Subcutaneous adipose tissue (tissue), 4 donors: ENCODE measurements around the gene LTBP3. TPM values are rescaled to one million over a fixed set of nuclear protein-coding genes. Genes with fewer than 3 reads are reported as not detected.

Experiments
- total RNA-seq, 4 donors: library from RNA; depleted of rRNA; stranded (reverse); fragments of >200 nt; gene quantifications; one replicate each; pipeline ENCODE4 v1.1.0, GENCODE V29; 2016
- TF ChIP-seq, protein P1 (sequence below): fragments of 450-650 bp; IDR thresholded peaks from one replicate; pipeline ENCODE4 v1.5.1; 2016; ENCODE audit warnings: low read depth, mild to moderate bottlenecking, control low read depth, antibody characterized with exemption, moderate library complexity

Gene LTBP3
- total RNA-seq, 4 donors from 2014 or later = 24.8 to 81.3 (median 77.3) TPM

GRCh38 chr11:65596520-65596919, 38.4 kb upstream of the LTBP3 start:
- TF ChIP-seq, protein P1, sequence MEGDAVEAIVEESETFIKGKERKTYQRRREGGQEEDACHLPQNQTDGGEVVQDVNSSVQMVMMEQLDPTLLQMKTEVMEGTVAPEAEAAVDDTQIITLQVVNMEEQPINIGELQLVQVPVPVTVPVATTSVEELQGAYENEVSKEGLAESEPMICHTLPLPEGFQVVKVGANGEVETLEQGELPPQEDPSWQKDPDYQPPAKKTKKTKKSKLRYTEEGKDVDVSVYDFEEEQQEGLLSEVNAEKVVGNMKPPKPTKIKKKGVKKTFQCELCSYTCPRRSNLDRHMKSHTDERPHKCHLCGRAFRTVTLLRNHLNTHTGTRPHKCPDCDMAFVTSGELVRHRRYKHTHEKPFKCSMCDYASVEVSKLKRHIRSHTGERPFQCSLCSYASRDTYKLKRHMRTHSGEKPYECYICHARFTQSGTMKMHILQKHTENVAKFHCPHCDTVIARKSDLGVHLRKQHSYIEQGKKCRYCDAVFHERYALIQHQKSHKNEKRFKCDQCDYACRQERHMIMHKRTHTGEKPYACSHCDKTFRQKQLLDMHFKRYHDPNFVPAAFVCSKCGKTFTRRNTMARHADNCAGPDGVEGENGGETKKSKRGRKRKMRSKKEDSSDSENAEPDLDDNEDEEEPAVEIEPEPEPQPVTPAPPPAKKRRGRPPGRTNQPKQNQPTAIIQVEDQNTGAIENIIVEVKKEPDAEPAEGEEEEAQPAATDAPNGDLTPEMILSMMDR = no peak

- TF ChIP-seq, protein P1 = no peak
These were observed 37.6 kb upstream of the LTBP3 start, which contains the start of gene KCNK7 for GRCh38 chr11:65595543-65596281. KCNK7 (minus strand) TSS chr11:65595800; CDS start chr11:65595772, 28 bp downstream.

- TF ChIP-seq, protein P1 = no peak
These were observed 37.0 kb upstream of the LTBP3 start for GRCh38 chr11:65595131-65595530.

DNA sequence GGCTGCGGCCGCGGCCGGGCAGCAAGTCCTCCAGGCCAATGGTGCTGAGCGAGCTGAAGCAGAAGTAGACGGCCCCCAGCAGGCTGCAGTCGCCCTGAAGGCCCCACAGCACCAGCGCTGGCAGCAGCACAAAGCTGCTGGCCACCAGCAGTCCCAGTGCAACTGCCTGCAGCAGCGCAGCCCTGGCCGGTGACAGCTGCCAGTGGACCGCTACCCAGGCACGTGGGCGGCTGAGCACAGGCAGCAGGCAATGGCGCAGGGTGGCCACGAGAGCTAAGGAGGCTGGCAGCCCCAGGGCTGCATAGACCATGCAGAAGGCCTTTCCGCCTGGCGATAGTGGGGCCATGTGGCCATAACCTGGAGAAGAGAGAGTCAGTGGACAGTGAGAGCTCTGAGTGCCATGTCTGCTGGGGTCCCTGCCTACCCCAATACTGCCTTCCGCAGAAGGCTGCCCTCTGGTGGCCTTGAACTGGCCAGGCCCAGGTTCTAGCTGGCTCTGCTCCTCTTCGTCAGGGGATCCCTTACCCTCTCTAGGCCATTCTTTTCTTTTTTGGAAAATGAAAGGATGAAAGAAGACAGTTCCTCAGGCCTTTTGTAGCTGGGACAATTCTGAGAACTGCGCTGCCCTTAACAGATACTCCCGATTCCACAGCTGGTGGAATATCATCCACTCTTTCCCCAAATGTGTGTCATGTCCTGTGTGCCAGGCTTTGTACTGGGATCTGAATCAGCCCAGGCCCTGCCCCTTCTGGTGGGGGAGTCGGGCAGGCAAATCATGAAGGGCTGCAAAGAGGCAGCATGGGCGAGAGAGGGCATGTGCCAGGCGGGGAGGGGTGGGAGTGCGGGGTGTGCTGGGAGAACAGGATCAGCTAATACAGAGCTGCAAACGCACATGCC, 35.6 kb upstream of the LTBP3 start:
- TF ChIP-seq, protein P1 = no peak

DNA sequence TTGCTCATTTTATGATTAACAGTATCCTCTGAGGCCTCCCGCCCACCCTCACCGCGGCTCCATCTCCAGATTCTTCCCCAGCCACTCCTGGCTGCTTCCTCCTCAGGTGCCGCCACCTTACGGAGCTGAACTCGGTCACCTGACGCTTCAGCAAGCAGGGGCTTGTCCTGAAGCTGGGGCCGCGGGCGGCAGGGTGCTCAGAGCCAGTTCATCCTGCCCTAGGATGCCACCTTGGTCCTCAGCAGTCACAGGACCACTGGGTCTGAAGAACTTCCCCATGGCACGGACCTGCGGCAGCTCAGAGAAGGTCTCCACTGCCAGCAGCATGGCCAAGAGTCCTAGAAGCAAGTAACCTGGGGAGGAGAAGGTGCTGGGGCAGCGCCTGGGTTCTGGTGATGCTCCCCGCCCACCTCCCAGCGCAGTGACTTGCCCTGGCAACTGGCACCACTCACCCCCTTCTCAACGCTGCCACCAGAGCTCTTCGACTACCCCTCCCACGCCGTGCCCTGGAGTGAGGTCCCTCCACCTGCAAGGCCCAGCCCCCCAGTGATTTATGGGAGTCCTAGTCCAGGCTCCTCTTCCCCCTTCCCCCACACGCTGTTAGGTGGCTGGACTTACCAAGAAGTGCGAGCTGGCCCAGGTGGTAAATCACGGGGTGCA, 34.8 kb upstream of the LTBP3 start:
- TF ChIP-seq, protein P1 = no peak

DNA sequence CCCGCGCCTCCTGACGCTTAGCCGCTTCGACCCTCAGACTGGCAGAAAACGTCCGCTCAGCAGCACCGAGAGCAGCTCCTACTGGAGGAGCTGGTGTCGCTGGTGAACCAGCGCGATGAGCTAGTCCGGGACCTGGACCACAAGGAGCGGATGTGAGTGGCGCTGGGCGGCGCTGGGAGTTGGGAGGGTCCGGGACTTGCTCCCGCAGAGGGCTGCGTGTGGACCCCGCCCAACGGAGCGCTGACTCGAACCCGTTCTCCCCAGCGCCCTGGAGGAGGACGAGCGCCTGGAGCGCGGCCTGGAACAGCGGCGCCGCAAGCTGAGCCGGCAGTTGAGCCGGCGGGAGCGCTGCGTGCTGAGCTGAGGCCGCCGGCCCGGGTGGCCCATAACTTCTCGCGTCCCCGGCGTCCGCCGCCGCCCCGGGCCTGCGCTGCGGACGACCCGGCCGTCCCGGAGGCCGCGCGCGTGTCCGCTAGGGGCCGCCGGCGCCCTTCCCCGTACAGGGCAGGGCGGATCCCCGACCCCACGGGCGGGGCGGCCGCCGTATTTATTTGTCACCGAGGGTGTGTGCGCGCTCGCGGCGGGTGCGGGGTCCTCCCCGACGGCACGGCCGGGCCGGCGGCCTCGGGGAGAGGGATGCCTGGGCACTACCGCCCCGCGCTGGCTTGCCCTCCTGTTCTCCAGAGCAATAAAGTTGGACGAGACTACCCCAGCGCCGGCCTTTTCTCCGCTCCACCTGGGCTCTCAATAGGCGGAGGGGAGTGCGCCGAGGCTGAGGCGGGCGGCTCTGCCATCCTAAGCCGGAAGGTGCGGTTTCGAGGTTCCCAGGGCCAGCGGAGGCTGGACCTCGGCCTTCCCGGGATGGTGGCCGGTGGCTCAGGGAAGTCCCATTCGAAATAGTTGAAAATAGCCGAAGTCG, 34.0 kb upstream of the LTBP3 start:
- TF ChIP-seq, protein P1 = no peak
